GM21737 (cell line): Measurements from ENCODE around the gene DVL1.
"Not testable (repeated sequence)": the region's sequence is repeated elsewhere in the genome, so short reads cannot be mapped to it uniquely, and the experiment has no call there.

ENCODE experiments used
- ATAC-seq: cut with Tn5 transposase; IDR thresholded peaks from one replicate; pipeline ENCODE4 v1.9.1; 2021; ENCODE audit warnings: mild to moderate bottlenecking, moderate library complexity; ENCODE audit not compliant: unreplicated experiment

DVL1 gene

GRCh38 chr1:1373815-1374588, 24.8 kb upstream of the DVL1 start:
- ATAC-seq: no peak

- ATAC-seq: no peak
Measured at GRCh38 chr1:1373051-1373814, 24.0 kb upstream of the DVL1 start.

GRCh38 chr1:1371746-1372711, 22.8 kb upstream of the DVL1 start:
- peak; percentile 31 for ATAC-seq

GRCh38 chr1:1371364-1371745, 22.1 kb upstream of the DVL1 start:
- no peak for ATAC-seq

GRCh38 chr1:1370771-1371300, 21.6 kb upstream of the DVL1 start:
- ATAC-seq: no peak

- ATAC-seq: not testable (repeated sequence)
Measured at GRCh38 chr1:1370094-1370493, 20.9 kb upstream of the DVL1 start.

- ATAC-seq: no peak
Measured at GRCh38 chr1:1367315-1367714, 18.1 kb upstream of the DVL1 start.

GRCh38 chr1:1366699-1367066, 17.5 kb upstream of the DVL1 start:
- no peak for ATAC-seq

- ATAC-seq: no peak
Measured at GRCh38 chr1:1365875-1366698, 16.9 kb upstream of the DVL1 start.

GRCh38 chr1:1364266-1364665, 15.0 kb upstream of the DVL1 start:
- no peak for ATAC-seq

- no peak for ATAC-seq
Measured at GRCh38 chr1:1361982-1362423, 12.8 kb upstream of the DVL1 start.

GRCh38 chr1:1361233-1361981, 12.2 kb upstream of the DVL1 start:
- no peak for ATAC-seq

- no peak for ATAC-seq
Measured at GRCh38 chr1:1360506-1361169, 11.4 kb upstream of the DVL1 start.

GRCh38 chr1:1359664-1360468, 10.6 kb upstream of the DVL1 start:
- ATAC-seq: no peak

GRCh38 chr1:1359308-1359663, 10.1 kb upstream of the DVL1 start:
- no peak for ATAC-seq

- ATAC-seq: no peak
Measured at GRCh38 chr1:1358433-1359271, 9.4 kb upstream of the DVL1 start, which contains the start of gene MXRA8. TSS of gene MXRA8 (minus strand) at chr1:1358555. CDS start at chr1:1358504, 51 bp downstream.

- ATAC-seq: no peak
Measured at GRCh38 chr1:1357871-1358432, 8.7 kb upstream of the DVL1 start.
